Measurements from ENCODE around the gene MACIR.

MACIR gene

DNA sequence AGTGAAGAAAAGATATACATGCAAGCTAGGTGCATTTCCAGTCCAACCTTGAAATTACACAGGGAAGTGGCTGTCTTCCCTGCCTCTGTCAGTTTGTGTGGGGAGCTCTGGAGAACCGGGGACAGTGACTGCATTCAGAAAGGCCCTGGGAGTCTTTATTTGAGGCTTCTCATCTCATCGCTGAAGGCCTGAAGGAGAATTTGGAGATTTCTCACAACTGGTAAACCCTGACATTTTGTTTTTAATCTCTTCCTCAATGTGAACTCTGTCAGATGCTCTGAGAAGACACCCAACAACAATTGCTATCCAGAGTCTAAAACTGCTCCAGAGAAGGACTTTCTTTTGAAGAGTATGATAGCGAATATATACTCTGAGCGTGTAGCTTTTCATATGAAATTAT, 33.0 kb downstream of the MACIR start:
- DNase-seq (ENCODE audit: low read depth), result no peak

DNA sequence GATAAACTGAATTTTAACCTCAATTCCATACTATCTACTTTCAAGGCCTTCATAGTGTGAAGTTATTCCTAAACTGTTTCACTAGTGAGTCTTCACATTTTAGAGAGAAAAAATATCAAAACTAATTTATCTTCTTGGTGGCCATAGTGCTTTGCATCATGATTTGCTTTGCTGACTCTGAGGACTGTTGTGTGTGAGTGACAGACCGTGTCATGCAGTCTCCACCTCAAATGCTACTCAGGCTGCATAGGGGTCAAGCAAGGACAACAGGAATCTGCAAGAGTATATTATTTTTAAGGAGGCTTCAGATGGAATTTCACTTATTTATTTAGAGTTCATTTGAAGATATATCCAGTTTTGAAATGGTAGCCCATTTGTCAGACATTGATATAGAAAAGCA, 34.5 kb downstream of the MACIR start:
- no peak for DNase-seq (ENCODE audit: low read depth)

GRCh38 chr5:103293719-103294118, 35.2 kb downstream of the MACIR start:
- no peak for DNase-seq (ENCODE audit: low read depth)

DNA sequence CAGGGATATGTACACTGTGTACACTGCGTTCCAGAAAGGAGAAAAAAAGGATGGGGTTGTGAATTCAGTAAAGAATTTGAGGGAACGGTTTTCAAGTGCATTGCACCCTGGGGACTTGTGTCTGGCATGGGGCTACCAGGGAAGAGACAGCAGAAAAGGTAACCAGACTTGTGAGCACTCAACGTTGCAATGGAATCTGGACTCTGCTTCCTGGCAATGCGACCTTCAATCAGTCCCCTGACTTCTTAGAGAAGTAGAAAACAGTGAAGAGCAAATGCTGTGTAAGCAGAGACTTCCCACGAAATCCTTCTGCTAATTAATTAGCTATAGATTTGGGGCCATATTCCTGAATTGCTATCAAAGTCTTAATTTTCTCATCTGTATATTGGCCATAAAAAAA, 36.3 kb downstream of the MACIR start:
- DNase-seq (ENCODE audit: low read depth), result no peak

DNA sequence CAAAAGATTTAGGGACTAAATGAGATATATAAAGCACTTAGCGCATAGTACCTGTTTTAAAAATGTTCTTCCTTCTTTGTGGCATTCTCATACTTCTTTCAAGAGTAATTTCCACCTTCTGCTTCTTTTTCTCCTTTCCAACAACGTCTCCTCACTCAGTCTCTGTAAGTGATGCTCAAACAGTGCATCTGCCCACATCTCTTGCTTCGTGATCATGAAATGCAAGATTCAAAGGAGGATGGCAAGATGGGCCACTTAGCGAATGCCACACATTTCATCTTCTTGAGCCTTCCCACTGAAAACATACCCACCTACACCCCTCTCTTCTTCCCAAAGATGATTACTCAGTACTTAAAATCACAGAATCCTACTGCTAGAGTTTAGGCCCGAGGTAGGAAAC, 36.9 kb downstream of the MACIR start:
- no peak for DNase-seq (ENCODE audit: low read depth)

DNA sequence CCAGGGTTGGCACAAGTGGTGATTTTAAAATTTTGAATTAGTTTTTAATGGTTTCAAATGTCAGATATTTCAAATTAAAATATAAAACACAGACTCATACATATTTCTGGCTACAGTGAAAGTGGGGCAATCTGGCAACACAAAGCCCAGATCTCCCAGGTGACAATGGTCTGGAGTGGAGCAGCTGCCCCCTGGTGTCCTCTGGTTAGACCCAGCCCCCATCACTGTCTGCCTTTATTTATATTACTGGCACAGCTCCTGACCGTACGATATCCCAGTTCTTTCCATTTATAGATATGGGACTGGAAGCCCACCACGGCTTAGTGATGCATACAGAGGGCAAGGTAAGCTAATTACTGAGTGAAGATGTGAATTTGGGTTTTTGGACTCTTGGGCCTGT, 37.3 kb downstream of the MACIR start:
- no peak for DNase-seq (ENCODE audit: low read depth)

- DNase-seq (ENCODE audit: low read depth), result no peak
Measured at GRCh38 chr5:103298117-103298516, 39.6 kb downstream of the MACIR start.

- no peak for DNase-seq (ENCODE audit: low read depth)
Measured at GRCh38 chr5:103298607-103299188, 40.1 kb downstream of the MACIR start.

DNA sequence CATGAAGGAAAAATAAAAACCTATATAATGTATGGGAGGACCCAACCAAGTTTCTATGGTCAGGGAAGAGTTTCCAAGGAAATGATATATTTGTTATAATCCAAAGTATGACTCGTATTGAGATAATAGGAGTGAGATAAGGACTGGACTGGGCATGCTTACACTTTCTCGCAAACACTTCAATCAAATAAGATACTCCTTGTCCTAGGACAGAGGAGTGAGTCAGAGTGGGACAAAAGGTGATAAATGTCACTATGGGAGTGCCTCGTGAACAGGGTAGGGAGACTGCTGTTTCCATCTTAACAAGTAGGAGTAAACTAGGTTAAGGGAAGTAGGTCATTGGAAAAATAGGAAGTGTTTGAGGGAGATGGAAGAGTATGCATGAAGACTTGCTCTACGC, 47.2 kb downstream of the MACIR start:
- DNase-seq (ENCODE audit: low read depth), result no peak

DNA sequence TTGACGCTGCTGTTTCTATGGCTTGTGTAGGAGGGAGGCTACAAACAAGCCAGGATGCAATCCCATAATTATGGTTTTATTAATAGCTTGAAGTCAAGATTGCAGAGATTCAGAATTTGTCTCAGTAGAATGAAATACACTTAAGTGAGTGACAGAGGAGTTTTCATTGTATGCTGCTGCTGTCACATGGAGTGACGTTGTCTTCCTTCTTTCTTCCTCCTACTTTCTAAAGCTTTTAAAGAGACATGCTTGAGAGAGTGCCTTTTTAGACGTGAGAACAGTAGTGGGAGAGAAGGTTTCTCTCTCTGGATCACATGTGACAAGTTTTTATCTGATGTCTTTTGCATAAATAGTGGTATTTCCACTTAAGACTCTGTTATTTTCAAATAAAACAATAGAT, 48.9 kb downstream of the MACIR start:
- DNase-seq (ENCODE audit: low read depth), result no peak

DNA sequence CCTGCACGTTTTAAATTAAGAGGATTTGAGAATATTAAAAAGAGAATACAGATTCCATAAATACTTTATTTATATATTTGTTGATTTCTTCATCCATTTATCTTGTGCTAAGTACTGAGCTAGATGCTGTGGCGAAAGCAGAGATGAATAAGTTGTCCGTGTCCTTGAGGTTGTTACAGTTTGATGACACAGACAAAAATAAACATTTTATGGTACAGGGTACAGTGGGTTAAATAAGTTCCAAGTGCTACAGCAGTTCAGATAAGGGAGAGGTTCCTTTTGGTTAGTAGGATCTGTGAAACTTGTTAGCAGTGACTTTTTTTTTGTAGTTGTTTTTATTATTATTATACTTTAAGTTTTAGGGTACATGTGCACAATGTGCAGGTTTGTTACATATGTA, 50.2 kb downstream of the MACIR start:
- no peak for DNase-seq (ENCODE audit: low read depth)

DNA sequence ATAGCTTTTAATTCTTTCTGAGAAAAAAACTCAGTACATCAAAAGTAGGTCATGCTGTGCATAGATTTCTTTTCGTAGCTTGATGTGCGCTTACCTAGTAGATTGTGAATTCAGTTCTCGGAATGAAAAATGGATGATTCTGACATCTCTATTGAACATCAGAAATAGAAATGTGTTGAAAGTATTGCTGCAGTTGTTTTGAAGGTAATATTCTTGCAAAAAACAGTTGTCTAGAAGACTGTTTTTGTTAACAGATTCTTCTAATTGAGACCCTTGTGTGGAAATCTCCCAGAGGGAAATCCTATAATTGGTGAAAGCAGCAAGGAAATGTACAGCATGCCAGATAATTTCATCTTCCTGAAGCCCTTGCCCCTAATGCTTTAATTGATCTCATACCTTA, 54.5 kb downstream of the MACIR start:
- DNase-seq (ENCODE audit: low read depth), result no peak

DNA sequence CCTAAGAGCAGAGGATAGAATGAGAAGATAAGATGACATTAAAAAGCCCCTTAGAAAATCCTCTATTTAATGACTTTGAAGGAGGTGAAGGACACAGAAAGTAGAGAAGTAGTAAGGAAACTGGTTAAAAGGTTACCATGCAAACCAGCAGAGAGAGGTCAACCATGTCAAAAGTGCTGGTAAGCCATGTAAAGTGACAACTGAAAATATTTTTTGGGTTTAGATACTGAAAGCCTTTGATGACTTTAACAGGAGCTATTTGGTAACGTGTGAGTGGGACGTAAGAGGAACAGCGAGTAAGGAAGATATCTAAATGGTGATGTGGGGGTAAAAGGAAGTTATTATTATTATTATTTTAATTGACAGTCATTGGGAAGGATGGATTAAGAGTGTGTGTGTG, 56.9 kb downstream of the MACIR start:
- DNase-seq (ENCODE audit: low read depth), result no peak

DNA sequence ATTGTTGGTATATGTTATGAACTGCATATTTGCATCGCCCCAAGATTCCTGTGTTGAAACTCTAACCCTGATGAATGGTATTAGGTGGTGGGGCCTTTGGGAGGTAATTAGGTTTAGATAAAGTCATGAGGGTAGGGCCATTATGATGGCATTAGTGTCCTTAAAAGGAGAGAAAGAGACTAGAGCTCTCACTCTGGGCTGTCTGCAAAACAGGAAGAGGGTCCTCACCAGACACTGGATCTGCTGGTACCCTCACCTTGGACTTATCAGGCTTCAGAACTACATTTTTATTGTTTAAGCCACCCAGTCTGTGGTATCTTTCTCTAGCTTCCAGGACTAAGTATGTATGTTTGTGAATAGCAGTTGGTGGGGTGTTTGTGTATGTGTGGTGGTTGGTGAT, 68.9 kb downstream of the MACIR start:
- DNase-seq (ENCODE audit: low read depth), result no peak

DNA sequence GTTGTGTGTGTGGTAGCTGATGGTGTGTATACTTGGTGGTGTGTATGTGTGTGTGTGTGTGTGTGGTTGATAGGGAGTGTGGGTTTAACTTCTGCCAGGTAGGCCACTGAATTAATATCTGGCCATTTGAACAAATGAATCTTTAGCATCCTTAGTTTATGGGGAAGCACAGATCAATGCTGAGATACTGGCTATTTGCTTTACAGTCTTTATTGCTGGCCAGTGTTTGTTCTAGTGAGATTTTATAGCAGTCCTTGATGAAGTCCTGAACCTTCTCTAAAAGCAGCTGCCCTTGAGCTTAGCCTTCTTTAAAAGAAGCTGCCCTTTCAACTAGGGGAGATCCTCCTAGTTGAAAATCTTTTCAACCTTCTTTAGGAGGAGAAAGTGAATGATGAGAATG, 69.3 kb downstream of the MACIR start:
- no peak for DNase-seq (ENCODE audit: low read depth)
